Placental pericyte (primary cell): ENCODE measurements around the gene CBY3. TPM values are rescaled to one million over a fixed set of nuclear protein-coding genes. Genes with fewer than 3 reads are reported as not detected.

Experiments
- small RNA-seq: library from RNA; depleted of rRNA; stranded (forward); fragments of <200 nt; gene quantifications from one replicate; pipeline ENCODE3, GENCODE V24; 2012; ENCODE audit warnings: low replicate concordance
- total RNA-seq: library from RNA; depleted of rRNA; stranded (reverse); fragments of >200 nt; gene quantifications from 2 replicates; pipeline ENCODE4 v1.2.3, GENCODE V29; 2012

CBY3 gene
- total RNA-seq, result 0.29 TPM in 1 of 2 replicates, not detected in the other

GRCh38 chr5:179680780-179681401, at the start of gene CBY3:
Gene CBY3, minus strand, starts transcription at chr5:179681034. Its CDS starts 116 bp downstream, at chr5:179680918.

GRCh38 chr5:179698935-179699615, 18.2 kb upstream of the CBY3 start, which contains the start of gene CANX:
Gene CANX, plus strand, starts transcription at chr5:179698967. Its CDS starts 6,715 bp downstream, at chr5:179705682.

Small RNA genes within 50 kb of the gene (small RNA-seq; reads per million reads assigned to genes)
- gene RF00017, result not detected

Other genes with a start within 250 kb of the CBY3 start
- gene RUFY1, start 130.5 kb downstream of the CBY3 start, total RNA-seq, result 36.7 and 41.1 TPM in 2 replicates
- gene HNRNPH1, start 57.4 kb downstream of the CBY3 start, total RNA-seq, result 435 and 542 TPM in 2 replicates
- gene CANX, start 17.9 kb upstream of the CBY3 start, total RNA-seq, result 650 and 1,521 TPM in 2 replicates
- 6.3 and 16.2 TPM in 2 replicates for gene MAML1, start 51.8 kb upstream of the CBY3 start, total RNA-seq
- 0.88 TPM in 1 of 2 replicates, not detected in the other for gene LTC4S, start 113.0 kb upstream of the CBY3 start, total RNA-seq
- gene MGAT4B, start 125.8 kb upstream of the CBY3 start, total RNA-seq, result 135 and 238 TPM in 2 replicates
- 439 and 1,519 TPM in 2 replicates for gene SQSTM1, start 139.9 kb upstream of the CBY3 start, total RNA-seq
- gene MRNIP, start 177.8 kb upstream of the CBY3 start, total RNA-seq, result 6.6 and 7.2 TPM in 2 replicates
- gene TBC1D9B, start 226.9 kb upstream of the CBY3 start, total RNA-seq, result 63.5 and 70.6 TPM in 2 replicates